ENCODE data around the gene IQCB1. TPM values are rescaled to one million over a fixed set of nuclear protein-coding genes. Genes with fewer than 3 reads are reported as not detected.

IQCB1 gene
- total RNA-seq, 1 donor from 2014 or later: 8.5 TPM

- Mint-ChIP-seq H3K36me3 (ENCODE audit: unreplicated experiment) (no peaks in the 10 kb centered on the region), H3K4me3 (ENCODE audit: unreplicated experiment) (no peak overlapping the region), H3K27ac (ENCODE audit: unreplicated experiment) (no peak overlapping the region), H3K4me1 (ENCODE audit: low read depth, unreplicated experiment) (peaks cover 11% of the 10 kb centered on the region), H3K9me3 (ENCODE audit: unreplicated experiment) (no peaks in the 10 kb centered on the region), H3K27me3 (ENCODE audit: unreplicated experiment) (no peaks in the 10 kb centered on the region)
- DNase-seq: no peak
- no peak for TF ChIP-seq CTCF (IDR thresholded peaks at IDR 0.05; ENCODE audit: partially characterized antibody, unreplicated experiment)
These were observed 76.0 kb downstream of the IQCB1 start for GRCh38 chr3:121758727-121759450.

- no peak for DNase-seq
- no peaks in the 10 kb centered on the region for H3K27me3 Mint-ChIP-seq (ENCODE audit: unreplicated experiment)
- H3K4me3 Mint-ChIP-seq (ENCODE audit: unreplicated experiment): no peak overlapping the region
- no peaks in the 10 kb centered on the region for H3K9me3 Mint-ChIP-seq (ENCODE audit: unreplicated experiment)
- peaks cover 11% of the 10 kb centered on the region for H3K4me1 Mint-ChIP-seq (ENCODE audit: low read depth, unreplicated experiment)
- H3K27ac Mint-ChIP-seq (ENCODE audit: unreplicated experiment): no peak overlapping the region
- no peaks in the 10 kb centered on the region for H3K36me3 Mint-ChIP-seq (ENCODE audit: unreplicated experiment)
- TF ChIP-seq CTCF (IDR thresholded peaks at IDR 0.05; ENCODE audit: partially characterized antibody, unreplicated experiment): no peak
These were observed 76.9 kb downstream of the IQCB1 start for GRCh38 chr3:121757812-121758545.

- no peaks in the 10 kb centered on the region for H3K27me3 Mint-ChIP-seq (ENCODE audit: unreplicated experiment)
- no peak overlapping the region for H3K27ac Mint-ChIP-seq (ENCODE audit: unreplicated experiment)
- no peak overlapping the region for H3K4me3 Mint-ChIP-seq (ENCODE audit: unreplicated experiment)
- no peak for DNase-seq
- H3K4me1 Mint-ChIP-seq (ENCODE audit: low read depth, unreplicated experiment): peaks cover 11% of the 10 kb centered on the region
- H3K36me3 Mint-ChIP-seq (ENCODE audit: unreplicated experiment): no peaks in the 10 kb centered on the region
- no peak for TF ChIP-seq CTCF (IDR thresholded peaks at IDR 0.05; ENCODE audit: partially characterized antibody, unreplicated experiment)
- H3K9me3 Mint-ChIP-seq (ENCODE audit: unreplicated experiment): no peaks in the 10 kb centered on the region
These were observed 77.6 kb downstream of the IQCB1 start for GRCh38 chr3:121757087-121757811.

GRCh38 chr3:121752772-121753171 lies 82.1 kb downstream of the IQCB1 start:
- H3K9me3 Mint-ChIP-seq (ENCODE audit: unreplicated experiment): no peaks in the 10 kb centered on the region
- no peaks in the 10 kb centered on the region for H3K36me3 Mint-ChIP-seq (ENCODE audit: unreplicated experiment)
- no peak overlapping the region for H3K4me3 Mint-ChIP-seq (ENCODE audit: unreplicated experiment)
- no peaks in the 10 kb centered on the region for H3K27me3 Mint-ChIP-seq (ENCODE audit: unreplicated experiment)
- no peak for TF ChIP-seq CTCF (IDR thresholded peaks at IDR 0.05; ENCODE audit: partially characterized antibody, unreplicated experiment)
- no peak for DNase-seq
- peaks cover 8% of the 10 kb centered on the region for H3K4me1 Mint-ChIP-seq (ENCODE audit: low read depth, unreplicated experiment)
- H3K27ac Mint-ChIP-seq (ENCODE audit: unreplicated experiment): no peak overlapping the region

All from glutamatergic neuron (in vitro differentiated cells).